Activated CD4-positive, alpha-beta T cell treated with anti-CD3 and anti-CD28 coated beads, Interleukin-2, amount 50 U/mL, for 48 hours (primary cell): ENCODE results near the gene MAP3K21.

ENCODE experiments used
- DNase-seq, 2 experiments: peaks; one replicate each; pipeline ENCODE4 v3.0.0-alpha.2; 2020

MAP3K21 gene

GRCh38 chr1:233327651-233328141, at the start of gene MAP3K21:
Gene MAP3K21, plus strand, starts transcription at chr1:233327724. Its CDS starts 305 bp downstream, at chr1:233328029.
- no peak for DNase-seq

- DNase-seq = no peak
Measured at GRCh38 chr1:233278631-233279030, 48.9 kb upstream of the MAP3K21 start.

- DNase-seq = no peak
Measured at GRCh38 chr1:233279971-233280370, 47.6 kb upstream of the MAP3K21 start.

- peak; percentile 21 to 31 for DNase-seq
Measured at GRCh38 chr1:233281711-233282581, 45.6 kb upstream of the MAP3K21 start.

GRCh38 chr1:233282582-233282886, 45.0 kb upstream of the MAP3K21 start:
- DNase-seq = no peak

GRCh38 chr1:233289676-233290075, 37.8 kb upstream of the MAP3K21 start:
- DNase-seq = no peak

GRCh38 chr1:233290396-233291034, 37.0 kb upstream of the MAP3K21 start:
- no peak for DNase-seq

- DNase-seq = no peak
Measured at GRCh38 chr1:233293556-233294446, 33.7 kb upstream of the MAP3K21 start.

- DNase-seq = peak; percentile 48 to 52
Measured at GRCh38 chr1:233294913-233295236, 32.6 kb upstream of the MAP3K21 start.

- DNase-seq = peak; percentile 79 to 83
Measured at GRCh38 chr1:233295237-233295974, 32.1 kb upstream of the MAP3K21 start, which contains the start of gene PCNX2. Gene PCNX2, minus strand, starts transcription at chr1:233295725. Its CDS starts 247 bp downstream, at chr1:233295478.

- no peak for DNase-seq
Measured at GRCh38 chr1:233295975-233296322, 31.6 kb upstream of the MAP3K21 start.

- no peak for DNase-seq
Measured at GRCh38 chr1:233299450-233299849, 28.1 kb upstream of the MAP3K21 start.

GRCh38 chr1:233300326-233300725, 27.2 kb upstream of the MAP3K21 start:
- DNase-seq = no peak

- no peak for DNase-seq
Measured at GRCh38 chr1:233304489-233305102, 22.9 kb upstream of the MAP3K21 start.

- DNase-seq = no peak
Measured at GRCh38 chr1:233313434-233314155, 13.9 kb upstream of the MAP3K21 start.

GRCh38 chr1:233315718-233316301, 11.7 kb upstream of the MAP3K21 start:
- DNase-seq = no peak

GRCh38 chr1:233316473-233316872, 11.1 kb upstream of the MAP3K21 start:
- no peak for DNase-seq

GRCh38 chr1:233319272-233319671, 8.3 kb upstream of the MAP3K21 start:
- DNase-seq = no peak

GRCh38 chr1:233320023-233320422, 7.5 kb upstream of the MAP3K21 start:
- no peak for DNase-seq

GRCh38 chr1:233323718-233324117, 3.8 kb upstream of the MAP3K21 start:
- no peak for DNase-seq

GRCh38 chr1:233326319-233326718, 1.2 kb upstream of the MAP3K21 start:
- DNase-seq = no peak
